T-helper 22 cell (primary cell): ENCODE measurements around the gene LCN15.
"Not testable (repeated sequence)": the region's sequence is repeated elsewhere in the genome, so short reads cannot be mapped to it uniquely, and the experiment has no call there.

Experiments
- DNase-seq: peaks from one replicate; pipeline ENCODE4 v3.0.0-alpha.2; 2020; ENCODE audit warnings: low read depth

LCN15 gene

GRCh38 chr9:136722093-136722968 is 42.0 kb downstream of the LCN15 start:
- no peak for DNase-seq

- no peak for DNase-seq
Measured at GRCh38 chr9:136721339-136722092, 42.8 kb downstream of the LCN15 start.

GRCh38 chr9:136720898-136721338 is 43.4 kb downstream of the LCN15 start:
- DNase-seq, result no peak

GRCh38 chr9:136720251-136720897 is 43.9 kb downstream of the LCN15 start:
- DNase-seq, result no peak

- no peak for DNase-seq
Measured at GRCh38 chr9:136719195-136719880, 45.0 kb downstream of the LCN15 start.

- no peak for DNase-seq
Measured at GRCh38 chr9:136718345-136719194, 45.7 kb downstream of the LCN15 start.

GRCh38 chr9:136717399-136717798 is 46.9 kb downstream of the LCN15 start:
- DNase-seq, result no peak

- no peak for DNase-seq
Measured at GRCh38 chr9:136714893-136715274, 49.4 kb downstream of the LCN15 start.

GRCh38 chr9:136714096-136714892 is 50.0 kb downstream of the LCN15 start:
- no peak for DNase-seq

- no peak for DNase-seq
Measured at GRCh38 chr9:136713550-136713949, 50.8 kb downstream of the LCN15 start.

- DNase-seq, result no peak
Measured at GRCh38 chr9:136712690-136713544, 51.4 kb downstream of the LCN15 start.

GRCh38 chr9:136711751-136712689 is 52.3 kb downstream of the LCN15 start, which contains the start of gene DIPK1B:
DIPK1B (plus strand) TSS chr9:136712572; CDS start chr9:136712666, 94 bp downstream.
- DNase-seq, result no peak

- not testable (repeated sequence) for DNase-seq
Measured at GRCh38 chr9:136711219-136711648, 53.1 kb downstream of the LCN15 start.

GRCh38 chr9:136710543-136710942 is 53.8 kb downstream of the LCN15 start:
- no peak for DNase-seq
